GM21526 (cell line): ENCODE measurements around the gene FUNDC1.

Source experiments
- ATAC-seq: cut with Tn5 transposase; IDR thresholded peaks from one replicate; pipeline ENCODE4 v1.9.1; 2021; ENCODE audit warnings: moderate library complexity; ENCODE audit not compliant: unreplicated experiment, low FRiP score

The FUNDC1 gene

DNA sequence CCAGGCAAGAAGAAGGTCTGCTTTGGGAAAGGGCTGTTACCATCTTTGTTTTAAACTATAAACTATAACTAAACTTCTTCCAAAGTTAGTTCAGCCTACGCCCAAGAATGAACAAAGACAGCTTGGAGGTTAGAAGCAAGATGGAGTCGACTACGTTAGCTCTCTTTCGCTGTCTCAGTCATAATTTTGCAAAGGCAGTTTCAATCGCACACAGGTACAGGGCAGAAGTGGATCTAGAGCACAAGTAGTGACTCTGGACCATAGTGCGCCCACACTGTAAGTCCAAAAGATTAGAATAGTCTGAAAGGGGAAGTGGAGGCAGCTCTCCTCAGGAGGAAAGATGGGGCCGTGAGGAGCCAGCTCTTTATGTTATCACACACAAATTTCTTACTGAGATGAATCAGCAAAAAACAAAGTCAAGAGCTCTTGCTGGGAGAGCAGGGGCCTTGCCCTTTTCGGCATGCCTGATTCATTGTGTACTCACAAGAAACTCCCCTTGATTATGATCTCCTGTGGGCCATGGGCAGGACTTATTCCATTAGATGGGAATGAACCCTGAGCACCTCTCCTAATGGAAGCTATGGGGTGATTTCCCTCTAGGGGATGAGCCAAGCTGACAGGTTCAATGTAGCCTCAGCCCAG is 58.6 kb downstream of the FUNDC1 start:
- no peak for ATAC-seq

DNA sequence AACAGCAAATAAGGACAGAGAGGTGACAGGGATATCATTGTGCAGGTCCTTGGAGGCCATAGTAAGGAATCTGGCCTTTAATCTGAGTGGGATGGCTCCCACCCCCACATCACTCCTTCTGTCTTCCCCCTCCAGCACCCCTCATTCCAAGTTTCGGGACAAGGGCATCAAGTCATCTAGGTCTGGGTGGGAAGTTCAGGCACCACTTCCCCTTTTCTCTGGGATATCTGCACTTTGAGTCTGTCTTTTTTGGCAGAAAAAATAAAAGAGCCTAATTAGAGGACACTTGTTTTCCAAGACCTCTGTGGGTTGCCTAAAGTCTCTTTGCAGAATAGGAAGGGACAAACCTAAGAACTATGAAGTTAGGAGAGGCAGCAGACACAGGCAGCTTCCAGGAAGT is 60.1 kb downstream of the FUNDC1 start:
- no peak for ATAC-seq

DNA sequence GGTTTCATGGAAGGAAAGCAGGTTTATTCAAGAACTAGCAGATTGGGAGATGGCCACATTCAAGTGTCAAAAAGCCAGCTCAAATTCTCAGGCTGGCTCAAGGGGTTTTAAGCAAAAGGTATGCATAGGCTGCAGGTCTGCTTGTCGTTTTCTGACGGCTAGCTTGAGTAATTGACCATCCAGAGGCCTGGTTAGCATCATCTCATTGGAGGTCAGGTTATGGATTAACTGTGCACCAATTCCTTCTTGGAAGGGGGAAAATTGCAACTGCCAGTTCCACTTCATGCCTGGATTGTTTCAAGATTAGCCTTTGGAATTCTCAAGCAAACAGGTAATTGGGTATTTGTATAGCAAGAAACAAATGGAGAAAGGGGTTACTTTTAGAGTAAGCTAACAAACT is 62.1 kb downstream of the FUNDC1 start:
- ATAC-seq: no peak

DNA sequence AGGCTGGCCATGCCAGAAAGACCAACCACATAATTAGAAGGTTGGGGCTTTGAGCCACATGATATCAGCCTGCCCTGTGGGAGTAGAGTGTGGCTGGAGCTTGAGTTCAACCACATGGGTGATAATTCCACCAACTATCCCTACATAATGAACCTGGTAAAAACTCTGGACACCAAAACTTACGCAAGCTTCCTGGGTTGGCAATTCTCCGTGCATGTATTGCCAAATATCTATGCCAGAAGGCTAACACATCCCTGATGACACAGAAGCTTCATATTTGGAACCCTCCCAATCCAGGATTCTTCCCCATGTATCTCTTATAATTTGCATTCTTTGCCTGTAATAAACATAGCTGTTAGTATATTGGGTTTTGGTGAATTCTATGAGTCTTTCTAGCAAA is 68.2 kb downstream of the FUNDC1 start:
- no peak for ATAC-seq
